Measurements from ENCODE around the gene MAPK7. TPM values are rescaled to one million over a fixed set of nuclear protein-coding genes. Genes with fewer than 3 reads are reported as not detected.

The MAPK7 gene
- total RNA-seq, 6 experiments from 2014 or later = 5.7 to 9.2 (median 6.7) TPM

GRCh38 chr17:19387921-19388521 is 9.7 kb downstream of the MAPK7 start:
- TF ChIP-seq CTCF (IDR thresholded peaks at IDR 0.05) (no peak), POLR2A (IDR thresholded peaks at IDR 0.05) (no peak)
- intact Hi-C loops (cut with DNase I) = no loop called here
- no peaks in the 10 kb centered on the region for H3K9me3 ChIP-seq
- peak in 2 of 3 donors; percentile 6 to 20 for DNase-seq
- 60% methylated on average over 2 of the region's 2 CpGs for WGBS (ENCODE audit: insufficient coverage, low coverage, low lambda C conversion rate, missing lambda C conversion rate)
- no peaks in the 10 kb centered on the region for H3K27me3 ChIP-seq
- H3K36me3 ChIP-seq = peaks cover 0 to 7% (median 0%) of the 10 kb centered on the region in 4 donors
- peaks cover 0 to 7% (median 0%) of the 10 kb centered on the region in 4 donors for H3K4me1 ChIP-seq
- peak overlapping the region in 1 of 3 donors; percentile 15 for H3K27ac ChIP-seq
- H3K4me3 ChIP-seq = no peak overlapping the region
- ATAC-seq = no peak

DNA sequence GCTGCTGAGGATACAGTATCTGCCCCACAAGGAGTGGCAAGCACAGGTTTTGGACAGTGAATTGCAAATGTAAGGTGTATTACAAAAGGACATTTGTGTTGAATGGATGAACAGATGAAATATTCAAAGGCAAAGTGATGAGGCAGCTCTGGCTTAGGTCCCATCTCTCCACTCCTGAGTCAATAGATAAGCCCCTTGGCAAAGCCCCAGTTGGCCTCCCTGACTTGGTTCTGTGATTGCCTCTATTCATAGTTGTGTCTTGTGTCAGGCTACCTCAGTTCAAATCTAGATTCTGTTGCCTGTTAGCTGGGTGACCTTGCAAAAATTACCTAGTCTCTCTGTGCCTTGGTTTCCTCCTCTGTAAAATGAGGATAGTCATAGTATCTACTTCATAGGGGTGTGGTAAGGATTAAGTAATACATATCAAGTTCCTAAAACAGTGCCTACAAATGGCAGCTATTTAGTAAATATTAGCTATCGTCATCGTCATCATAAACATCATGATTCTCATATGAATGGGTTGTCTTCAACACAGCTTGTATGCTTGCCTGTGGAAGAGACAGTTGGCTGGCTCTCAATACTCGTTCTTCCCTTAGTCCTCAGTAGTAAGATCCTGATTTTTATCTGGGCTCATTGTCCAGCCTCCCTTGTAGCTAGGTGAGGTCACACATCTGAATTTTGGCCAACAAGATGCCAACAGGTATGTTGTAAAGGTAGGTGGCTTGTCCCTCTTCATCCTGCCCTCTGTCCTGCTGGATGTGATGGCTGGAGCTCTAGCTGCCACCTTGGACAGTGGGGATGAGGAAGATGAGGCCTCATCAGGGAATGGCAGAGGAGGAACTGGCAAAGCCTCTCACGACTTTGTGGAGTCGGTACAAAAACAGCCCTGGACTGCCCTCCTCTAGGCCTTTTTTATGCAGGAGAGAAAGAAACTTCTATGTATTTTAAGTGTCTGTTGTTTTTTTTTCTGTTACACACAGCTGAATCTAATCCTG is 10.8 kb downstream of the MAPK7 start:
- H3K4me3 ChIP-seq = no peak overlapping the region
- intact Hi-C loops (cut with DNase I) = no loop called here
- DNase-seq (peak in 2 of 3 donors; percentile 38 to 57), ATAC-seq (peak in 2 of 4 donors; percentile 27 to 45)
- H3K9me3 ChIP-seq = no peaks in the 10 kb centered on the region
- peaks cover 0 to 7% (median 0%) of the 10 kb centered on the region in 4 donors for H3K4me1 ChIP-seq
- no peak for TF ChIP-seq CTCF (IDR thresholded peaks at IDR 0.05)
- TF ChIP-seq POLR2A (IDR thresholded peaks at IDR 0.05) = no peak
- H3K27me3 ChIP-seq = no peaks in the 10 kb centered on the region
- H3K36me3 ChIP-seq = no peaks in the 10 kb centered on the region
- WGBS (ENCODE audit: insufficient coverage, low coverage, low lambda C conversion rate, missing lambda C conversion rate) = 60% methylated on average over 5 of the region's 5 CpGs
- H3K27ac ChIP-seq = no peak overlapping the region

DNA sequence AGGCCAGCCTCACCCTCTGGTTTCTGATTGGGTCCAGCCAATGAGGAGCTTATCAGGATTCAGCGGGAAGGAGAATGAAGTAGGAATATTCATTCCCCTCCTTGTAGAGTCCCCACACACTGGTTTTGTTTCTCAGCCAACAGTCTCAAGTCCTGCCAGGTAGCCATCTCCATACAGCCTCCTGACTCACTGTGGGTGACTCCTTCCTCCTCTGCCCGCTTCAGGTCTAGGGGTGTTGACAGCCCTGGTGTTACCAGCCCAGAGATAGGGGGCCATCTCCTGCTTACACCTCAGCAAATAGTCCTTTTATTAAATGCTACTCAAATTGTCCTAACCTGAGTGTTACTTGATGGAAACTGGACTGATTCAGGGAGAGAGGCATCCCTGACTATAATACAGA is 12.7 kb downstream of the MAPK7 start:
- DNase-seq (peak in 1 of 3 donors; percentile 0), ATAC-seq (no peak)
- Histone ChIP-seq H3K36me3 (no peaks in the 10 kb centered on the region), H3K9me3 (no peaks in the 10 kb centered on the region), H3K27me3 (no peaks in the 10 kb centered on the region), H3K4me3 (no peak overlapping the region), H3K4me1 (peaks cover 0 to under 1% (median 0%) of the 10 kb centered on the region in 4 donors), H3K27ac (no peak overlapping the region)
- WGBS (ENCODE audit: insufficient coverage, low coverage, low lambda C conversion rate, missing lambda C conversion rate) = no CpG with 5 or more reads among the region's 2 CpGs
- TF ChIP-seq CTCF (IDR thresholded peaks at IDR 0.05) (no peak), POLR2A (IDR thresholded peaks at IDR 0.05) (no peak)
- intact Hi-C loops (cut with DNase I) = no loop called here

- TF ChIP-seq CTCF (IDR thresholded peaks at IDR 0.05) = no peak
- TF ChIP-seq POLR2A (IDR thresholded peaks at IDR 0.05) = no peak
- Histone ChIP-seq H3K27ac (no peak overlapping the region), H3K4me3 (no peak overlapping the region), H3K27me3 (no peaks in the 10 kb centered on the region), H3K36me3 (no peaks in the 10 kb centered on the region), H3K4me1 (no peaks in the 10 kb centered on the region), H3K9me3 (no peaks in the 10 kb centered on the region)
- DNase-seq (peak in 2 of 3 donors; percentile 13 to 15), ATAC-seq (no peak)
- WGBS (ENCODE audit: insufficient coverage, low coverage, low lambda C conversion rate, missing lambda C conversion rate) = 68% methylated on average over 4 of the region's 7 CpGs
- intact Hi-C loops (cut with DNase I) = no loop called here
These were observed 13.1 kb downstream of the MAPK7 start for GRCh38 chr17:19391432-19391831.
